MM.1S (cell line): ENCODE data around the gene BRINP1.

ENCODE experiments used
- CTCF ChIP-seq: fragments of 300-600 bp; sonication (generic); IDR thresholded peaks from 2 replicates; pipeline ENCODE4 v1.5.1; 2016; ENCODE audit warnings: antibody characterized with exemption, low read length, mixed read lengths
- EZH2 ChIP-seq: fragments of 300-600 bp; sonication (generic); optimal IDR thresholded peaks from 2 replicates; pipeline ENCODE3; 2017; ENCODE audit warnings: low read depth, mild to moderate bottlenecking, antibody characterized with exemption, low read length, mixed read lengths

- TF ChIP-seq CTCF: no peak
- no peak for TF ChIP-seq EZH2
Observed at GRCh38 chr9:119304555-119304954, 64.7 kb downstream of the BRINP1 start.
